Vein endothelial cell (primary cell): ENCODE data around the gene CABCOCO1. TPM values are rescaled to one million over a fixed set of nuclear protein-coding genes. Genes with fewer than 3 reads are reported as not detected.

Source experiments
- total RNA-seq: library from RNA; depleted of rRNA; stranded (reverse); fragments of >200 nt; gene quantifications from 2 replicates; pipeline ENCODE4 v1.2.3, GENCODE V29; 2012

The CABCOCO1 gene, protein sequence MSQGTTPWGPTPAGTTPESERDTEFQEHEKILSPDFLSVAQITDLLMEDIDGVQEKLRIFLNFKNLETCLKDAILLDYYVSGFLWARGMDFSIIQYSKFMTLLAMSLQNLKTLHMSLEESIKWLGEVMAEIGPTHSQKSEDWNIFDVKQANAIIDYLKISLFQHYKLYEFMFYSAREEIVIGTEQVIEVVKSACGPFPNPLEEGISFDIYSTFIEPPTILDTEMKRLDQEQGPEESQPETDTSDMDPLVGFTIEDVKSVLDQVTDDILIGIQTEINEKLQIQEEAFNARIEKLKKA
- 0.76 and 1.6 TPM in 2 replicates for total RNA-seq

DNA sequence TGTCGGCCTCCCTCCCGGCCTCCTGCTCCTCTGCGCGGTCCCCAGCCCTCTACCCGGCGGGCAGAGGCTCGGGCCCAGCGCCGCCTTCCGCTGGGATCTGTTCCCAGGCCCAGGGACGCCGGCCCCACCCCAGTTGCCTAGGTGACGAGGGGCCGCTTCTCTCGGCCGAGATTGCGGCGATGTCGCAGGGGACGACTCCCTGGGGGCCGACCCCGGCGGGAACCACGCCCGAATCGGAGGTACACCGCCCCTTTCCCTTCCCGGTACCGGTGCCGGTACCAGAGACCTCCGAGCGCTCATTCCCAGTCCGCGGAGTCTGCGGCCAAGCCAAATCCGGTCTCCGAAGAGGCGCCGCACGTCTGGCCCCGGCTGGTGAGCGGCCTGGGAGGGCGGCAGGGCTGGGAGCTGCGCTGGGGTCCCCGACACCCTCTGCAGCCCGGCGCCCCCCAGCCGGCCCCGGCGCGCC lies at the start of gene CABCOCO1:
TSS of gene CABCOCO1 (plus strand) at position 136 of the 466 bp plus-strand sequence. CDS start at position 180, 44 bp downstream.

Other genes starting within 250 kb of the CABCOCO1 start
- gene TMEM26, start 209.5 kb upstream of the CABCOCO1 start, total RNA-seq = under 0.01 TPM in 1 of 2 replicates, not detected in the other
- 10.9 and 15.0 TPM in 2 replicates for gene ARID5B, start 238.8 kb downstream of the CABCOCO1 start, total RNA-seq